Astrocyte (in vitro differentiated cells and primary cell): ENCODE results near the gene CDC37L1.

Experiments used
- CTCF ChIP-seq: IDR thresholded peaks from 2 replicates; pipeline ENCODE4 v1.5.1; 2011; ENCODE audit warnings: low read depth, mild to moderate bottlenecking, inconsistent platforms, low read length, moderate library complexity; ENCODE audit not compliant: insufficient read depth
- EZH2 ChIP-seq: IDR thresholded peaks from 2 replicates; pipeline ENCODE4 v1.6.1; 2012; ENCODE audit warnings: mild to moderate bottlenecking, low read length, inconsistent platforms; ENCODE audit not compliant: insufficient read depth

GRCh38 chr9:4709380-4709779, 30.0 kb downstream of the CDC37L1 start:
- TF ChIP-seq CTCF: no peak
- no peak for TF ChIP-seq EZH2
